GM18499 (cell line): ENCODE measurements around the gene SVBP.

Experiments used
- ATAC-seq: cut with Tn5 transposase; IDR thresholded peaks from one replicate; pipeline ENCODE4 v1.9.1; 2021; ENCODE audit warnings: moderate number of reproducible peaks; ENCODE audit not compliant: insufficient read depth, unreplicated experiment

SVBP gene

DNA sequence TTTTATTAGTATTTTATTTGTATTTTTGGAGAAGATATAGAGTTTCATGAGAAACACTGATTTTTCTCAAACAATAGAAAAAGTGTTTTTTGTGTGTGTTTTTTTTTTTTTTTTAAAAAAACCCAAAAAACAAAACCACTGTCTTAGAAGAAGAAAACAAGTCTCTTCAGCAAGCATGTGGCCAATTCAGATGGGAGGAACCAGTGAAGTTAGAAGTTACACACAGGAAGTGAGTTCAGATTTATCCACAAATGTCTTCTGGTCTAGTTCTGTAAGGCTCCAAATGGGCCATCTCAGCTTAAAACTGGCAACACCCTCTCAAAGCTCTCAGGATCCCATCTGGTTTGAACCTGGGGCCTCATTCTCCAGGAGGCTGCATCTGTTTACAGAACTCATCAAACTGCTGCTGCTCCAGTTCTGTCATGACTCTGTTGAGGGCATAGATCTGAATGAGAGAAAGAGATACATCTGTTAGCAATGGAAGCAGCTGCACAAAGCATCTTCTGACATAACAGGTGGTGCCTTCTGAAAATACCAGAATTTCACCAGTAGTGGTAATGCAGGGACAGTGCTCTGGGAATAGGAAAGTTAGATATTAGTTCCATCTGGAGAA, 10.0 kb downstream of the SVBP start:
- no peak for ATAC-seq

- no peak for ATAC-seq
Observed at GRCh38 chr1:42806593-42806992, 10.6 kb downstream of the SVBP start.

DNA sequence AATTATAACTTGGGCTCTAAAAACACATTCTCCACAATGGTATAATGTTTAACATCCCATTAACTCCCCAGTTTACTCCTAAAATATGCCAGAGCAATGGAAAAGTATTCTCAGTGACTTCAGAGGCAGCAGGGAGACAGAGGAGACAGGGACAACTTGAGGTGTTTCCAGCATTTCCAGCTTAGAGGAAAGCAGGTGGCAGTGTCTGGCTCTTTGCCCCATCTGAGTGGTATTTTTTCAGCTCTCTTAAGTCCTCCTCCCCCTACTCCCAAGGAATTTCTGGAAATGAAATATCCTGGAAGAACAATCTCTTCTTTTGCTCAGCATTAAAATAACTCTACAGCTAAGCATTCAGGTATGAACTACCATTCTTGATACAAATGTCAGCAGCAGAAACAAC, 11.0 kb downstream of the SVBP start:
- no peak for ATAC-seq

DNA sequence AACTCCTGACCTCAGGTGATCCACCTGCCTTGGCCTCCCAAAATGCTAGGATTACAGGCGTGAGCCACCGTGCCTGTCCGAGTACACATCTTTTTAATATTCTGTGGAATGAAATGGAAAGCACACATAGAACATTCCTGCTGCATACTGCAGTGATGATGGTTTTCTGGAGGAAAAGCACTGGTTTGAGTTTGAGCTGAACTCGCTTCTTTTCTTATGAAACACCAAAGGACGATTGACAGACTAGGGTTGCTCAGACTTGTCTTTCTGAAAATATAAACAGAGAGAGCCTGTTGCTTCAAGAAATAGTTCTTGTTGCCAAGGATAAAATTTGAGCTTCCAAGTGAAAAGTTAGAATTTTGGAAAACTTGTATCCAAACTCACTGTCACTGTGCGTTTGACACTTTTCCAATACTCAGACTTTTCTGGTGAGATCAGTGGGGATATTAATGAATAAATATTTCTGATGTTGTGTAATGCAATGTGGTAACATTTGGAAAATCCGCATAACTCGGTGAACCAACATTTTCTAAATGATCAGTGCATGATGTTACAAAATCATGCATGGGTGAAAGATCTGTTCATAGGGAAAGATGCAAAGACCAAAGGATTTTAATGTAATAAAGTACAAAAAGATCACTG, 15.2 kb downstream of the SVBP start:
- no peak for ATAC-seq

DNA sequence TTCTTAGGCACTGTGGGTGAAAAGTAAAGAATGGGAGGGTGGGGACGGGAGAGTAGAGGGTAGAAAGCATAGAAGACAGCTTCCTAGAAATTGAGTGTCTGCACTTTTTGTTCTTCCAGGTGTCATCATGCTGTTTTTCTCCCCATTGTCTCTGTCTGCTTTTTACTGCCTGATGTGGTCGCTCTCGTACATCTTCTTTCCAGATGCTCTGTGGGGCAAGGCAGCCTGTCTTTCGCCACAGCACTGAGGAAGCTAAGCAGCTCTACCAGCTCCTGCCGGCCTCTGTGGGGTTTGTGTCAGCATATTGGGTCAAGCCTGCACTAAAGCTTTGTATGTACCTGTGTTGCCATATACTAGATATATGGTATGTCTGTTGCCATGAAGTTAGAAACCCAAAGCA, 19.2 kb downstream of the SVBP start:
- no peak for ATAC-seq

- no peak for ATAC-seq
Observed at GRCh38 chr1:42797414-42797813, 19.8 kb downstream of the SVBP start.

GRCh38 chr1:42793824-42794223, 23.4 kb downstream of the SVBP start:
- no peak for ATAC-seq

DNA sequence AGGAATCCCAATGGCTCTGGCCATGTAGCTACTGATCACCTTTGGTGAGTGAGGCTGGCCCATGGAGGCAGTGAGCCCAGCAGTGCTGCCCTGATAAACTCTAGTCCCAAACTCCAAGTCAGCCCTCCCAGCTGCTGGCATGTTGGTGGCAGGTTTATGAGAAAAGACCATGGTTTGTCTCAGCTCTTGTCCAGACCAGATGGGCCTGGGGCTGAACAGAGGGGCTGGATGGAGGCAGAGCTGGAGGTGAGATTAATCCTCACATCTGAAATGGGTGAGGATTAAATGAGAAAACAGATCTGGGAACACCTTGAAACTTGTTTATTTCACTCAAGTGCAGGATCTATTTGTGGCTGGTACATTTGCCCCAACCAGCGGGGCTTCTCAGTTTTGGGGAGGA, 29.2 kb downstream of the SVBP start:
- ATAC-seq: no peak

DNA sequence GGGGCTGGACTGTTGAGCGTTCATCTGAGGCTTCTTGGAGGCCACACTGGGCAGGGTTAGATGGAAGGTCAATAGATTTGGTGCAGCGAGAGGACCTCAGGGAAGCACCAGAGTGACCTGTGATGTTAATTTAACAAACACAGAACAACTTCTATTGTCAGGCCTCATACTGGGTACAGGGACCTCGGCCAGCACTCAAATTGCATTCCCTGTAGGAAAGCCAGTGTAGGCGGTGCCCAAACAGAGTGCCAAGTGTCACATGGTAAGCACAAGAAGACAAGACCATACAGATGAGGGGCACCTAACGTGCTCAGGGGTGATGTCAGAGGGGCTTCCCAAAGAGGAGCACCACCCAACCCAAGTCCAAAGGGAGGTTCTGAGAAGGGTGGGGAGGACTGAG, 31.1 kb downstream of the SVBP start:
- no peak for ATAC-seq

DNA sequence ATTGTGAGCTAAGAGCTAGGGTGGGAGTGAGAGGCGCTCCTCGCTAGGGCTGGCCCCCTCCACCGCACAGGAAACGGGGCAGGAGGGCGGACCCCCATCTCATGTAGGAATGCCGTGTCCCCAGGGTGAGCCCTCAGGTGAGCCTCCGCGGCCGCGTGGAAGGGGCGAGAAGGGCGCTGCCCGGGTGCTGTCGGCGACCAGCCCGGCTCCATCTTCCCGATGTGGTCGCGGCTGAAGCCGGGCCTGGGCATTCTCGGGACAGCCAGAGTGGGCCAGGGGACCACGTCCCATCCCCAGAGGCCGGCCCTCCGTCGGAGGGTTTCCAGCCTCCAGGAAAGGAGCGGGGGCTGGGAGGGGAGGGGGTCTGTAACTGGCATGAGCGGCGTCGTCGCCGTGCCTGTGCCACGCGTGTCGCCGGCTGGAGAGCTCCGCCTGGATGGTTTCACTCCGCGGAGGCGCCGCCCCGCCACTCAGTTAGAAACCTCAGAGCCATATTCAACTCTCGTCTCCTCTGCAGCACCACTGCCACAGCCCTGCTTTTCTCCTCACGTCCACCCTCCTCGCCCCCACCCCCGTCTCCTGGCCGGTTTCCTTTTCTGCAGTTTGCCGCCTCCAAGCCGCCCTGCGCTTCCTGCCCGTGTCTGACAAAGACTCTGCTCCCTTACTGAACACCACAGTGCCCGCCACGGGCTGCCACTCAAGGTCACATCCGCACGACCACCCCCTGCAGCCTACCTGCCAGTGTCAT, 32.1 kb downstream of the SVBP start, which contains the start of gene TMEM269:
TSS of gene TMEM269 (plus strand) at position 46 of the 748 bp plus-strand sequence. CDS start 4,903 bp downstream, outside the sequence.
- no peak for ATAC-seq

- no peak for ATAC-seq
Observed at GRCh38 chr1:42784547-42784945, 32.7 kb downstream of the SVBP start.

GRCh38 chr1:42783092-42783491, 34.1 kb downstream of the SVBP start:
- ATAC-seq: no peak

DNA sequence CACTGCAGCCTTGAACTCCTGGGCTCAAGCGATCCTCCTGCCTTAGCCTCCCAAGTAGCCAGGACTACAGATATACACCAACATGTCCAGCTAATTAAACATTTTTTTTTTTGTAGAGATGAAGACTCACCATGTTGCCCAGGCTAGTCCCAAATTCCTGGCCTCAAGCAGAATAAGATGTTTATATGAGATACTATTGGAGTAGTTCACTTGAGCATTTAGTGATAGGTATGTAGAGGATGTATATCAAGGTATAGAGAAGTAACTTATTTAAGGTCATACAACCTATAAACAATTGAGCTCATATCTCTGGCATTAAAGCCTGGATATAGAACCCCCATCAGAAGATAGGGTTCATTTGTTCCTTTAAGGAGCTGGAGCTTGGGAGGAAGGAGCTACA, 37.0 kb downstream of the SVBP start:
- ATAC-seq: no peak

- ATAC-seq: no peak
Observed at GRCh38 chr1:42779725-42780124, 37.5 kb downstream of the SVBP start.

- ATAC-seq: no peak
Observed at GRCh38 chr1:42777852-42778251, 39.3 kb downstream of the SVBP start.

DNA sequence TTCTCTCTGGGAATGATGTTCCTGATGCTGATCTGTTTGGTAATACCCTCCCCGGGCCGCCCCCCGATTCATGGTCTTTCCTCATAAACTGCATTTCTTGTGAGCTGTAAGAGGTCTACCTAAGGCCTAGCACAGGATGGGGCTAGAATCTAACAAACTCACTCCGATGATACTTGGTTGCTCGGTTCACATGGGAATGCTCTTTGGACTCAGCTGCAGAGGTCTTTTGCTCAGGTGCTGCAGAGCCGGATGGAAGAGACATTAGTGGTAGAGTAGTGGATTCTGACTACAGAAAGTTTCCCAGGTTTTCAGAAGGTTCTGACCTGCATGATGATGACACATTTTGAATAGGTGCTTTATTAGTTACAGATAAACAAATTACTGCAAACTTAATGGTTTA, 40.7 kb downstream of the SVBP start:
- no peak for ATAC-seq

- no peak for ATAC-seq
Observed at GRCh38 chr1:42774928-42775526, 42.2 kb downstream of the SVBP start.

DNA sequence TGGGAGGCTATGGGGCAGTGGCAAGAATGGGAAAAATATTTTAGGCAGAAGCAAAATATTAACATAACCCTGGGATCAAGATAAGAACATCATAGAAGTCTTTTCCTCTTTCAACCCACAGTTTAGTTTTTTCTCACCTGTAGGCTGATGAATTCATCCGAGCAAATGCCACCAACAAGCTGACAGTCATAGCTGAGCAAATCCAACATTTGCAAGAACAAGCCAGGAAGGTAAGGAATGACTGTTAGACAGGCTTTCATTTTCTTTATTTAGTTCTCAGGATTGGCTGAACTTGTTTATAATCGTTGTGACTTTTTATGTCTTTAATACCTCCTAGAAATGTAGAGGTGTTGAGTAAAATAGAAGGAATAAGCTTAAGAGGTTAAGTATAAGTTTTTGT, 43.8 kb downstream of the SVBP start:
- no peak for ATAC-seq

GRCh38 chr1:42769811-42770210, 47.4 kb downstream of the SVBP start:
- no peak for ATAC-seq

GRCh38 chr1:42768172-42768571, 49.0 kb downstream of the SVBP start:
- no peak for ATAC-seq

DNA sequence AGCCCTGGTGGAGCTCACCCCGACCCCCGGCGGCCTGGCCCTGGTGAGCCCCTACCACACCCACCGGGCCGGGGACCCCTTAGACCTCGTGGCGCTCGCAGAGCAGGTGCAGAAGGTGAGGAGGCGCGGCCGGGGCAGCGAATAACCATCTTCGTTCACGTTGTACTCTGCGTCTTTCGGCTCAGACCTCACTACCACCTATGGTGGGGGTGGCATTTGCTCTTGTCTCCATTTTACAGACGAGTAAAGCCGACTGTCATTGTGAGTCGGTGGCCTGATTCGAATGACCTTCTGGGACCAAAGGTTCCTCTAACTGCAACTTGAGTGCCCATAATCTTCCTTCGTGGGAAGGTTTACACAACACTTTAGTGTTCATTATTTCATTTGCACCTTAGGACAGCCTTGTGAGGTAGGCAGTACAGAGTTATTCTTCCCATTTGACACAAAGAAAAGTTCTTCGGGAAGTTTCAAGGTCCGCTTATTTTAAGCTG, 49.6 kb downstream of the SVBP start:
- ATAC-seq: no peak
